CD14-positive monocyte (primary cell): ENCODE results near the gene TLR10. TPM values are rescaled to one million over a fixed set of nuclear protein-coding genes. Genes with fewer than 3 reads are reported as not detected.

Experiments
- DNase-seq, 3 donors: peaks; one replicate each; pipeline ENCODE4 v3.0.0-alpha.2; 2011 to 2022
- H2AFZ ChIP-seq: 2 replicates; pipeline ENCODE4 v1.6.0; 2012; ENCODE audit warnings: mild to moderate bottlenecking, low read depth, low read length, inconsistent platforms; ENCODE audit not compliant: insufficient read depth, poor library complexity, severe bottlenecking
- H3K27ac ChIP-seq, 2 donors: 1 replicate in 1 of 2; 2 replicates in 1 of 2; pipeline ENCODE4 v1.5.1; 2012 to 2013; ENCODE audit warnings: low read length in 2 of 2, control low read depth in 1 of 2, inconsistent platforms in 1 of 2, low read depth in 1 of 2, mild to moderate bottlenecking in 1 of 2
- H3K27me3 ChIP-seq, 2 donors: one replicate each; pipeline versions ENCODE4 v1.6.0 to v1.6.1; 2011 to 2013; ENCODE audit warnings: low read length in 2 of 2; ENCODE audit not compliant: control insufficient read depth in 2 of 2, insufficient read depth in 2 of 2
- H3K36me3 ChIP-seq, 2 donors: replicated peaks in 1 of 2; 1 replicate in 1 of 2; 2 replicates in 1 of 2; pipeline versions ENCODE4 v1.5.1 to v1.6.1; 2012 to 2013; ENCODE audit warnings: low read length in 2 of 2, control low read depth in 1 of 2, inconsistent platforms in 1 of 2, mild to moderate bottlenecking in 1 of 2; ENCODE audit not compliant: insufficient read depth in 2 of 2, control insufficient read depth in 1 of 2
- H3K4me1 ChIP-seq, 2 donors: 1 replicate in 1 of 2; 2 replicates in 1 of 2; pipeline versions ENCODE4 v1.5.1 to v1.6.1; 2012 to 2013; ENCODE audit warnings: low read length in 2 of 2, control low read depth in 1 of 2, inconsistent platforms in 1 of 2, mild to moderate bottlenecking in 1 of 2, moderate library complexity in 1 of 2; ENCODE audit not compliant: insufficient read depth in 2 of 2, control insufficient read depth in 1 of 2
- H3K4me2 ChIP-seq: replicated peaks from 2 replicates; pipeline ENCODE3; 2012; ENCODE audit warnings: low read length, moderate library complexity, mild to moderate bottlenecking; ENCODE audit not compliant: poor library complexity, severe bottlenecking; ENCODE audit errors: extremely low read depth
- H3K4me3 ChIP-seq, 3 experiments: fragments of 200-600 bp in 1 of 3; sonication (generic) in 1 of 3; replicated peaks in 1 of 3; 1 replicate in 2 of 3; 2 replicates in 1 of 3; pipeline ENCODE4 v1.5.1; 2011 to 2013; ENCODE audit warnings: low read length in 3 of 3, mild to moderate bottlenecking in 3 of 3, control low read depth in 2 of 3, low read depth in 2 of 3, inconsistent platforms in 1 of 3, moderate library complexity in 1 of 3
- H3K79me2 ChIP-seq: 2 replicates; pipeline ENCODE4 v1.6.0; 2012; ENCODE audit warnings: mild to moderate bottlenecking, control low read depth, inconsistent platforms, low read length, moderate library complexity; ENCODE audit not compliant: insufficient read depth
- H3K9ac ChIP-seq: 2 replicates; pipeline ENCODE4 v1.6.0; 2017; ENCODE audit warnings: low read length, mild to moderate bottlenecking; ENCODE audit not compliant: insufficient read depth, poor library complexity, severe bottlenecking
- H3K9me3 ChIP-seq, 2 donors: replicated peaks in 1 of 2; 1 replicate in 1 of 2; 2 replicates in 1 of 2; pipeline versions ENCODE4 v1.5.1 to v1.6.1; 2012 to 2013; ENCODE audit warnings: low read length in 2 of 2, control low read depth in 1 of 2; ENCODE audit not compliant: control insufficient read depth in 1 of 2, insufficient read depth in 1 of 2
- H4K20me1 ChIP-seq: 2 replicates; pipeline ENCODE4 v1.6.0; 2012; ENCODE audit warnings: mild to moderate bottlenecking, low read length, control low read depth, moderate library complexity; ENCODE audit not compliant: insufficient read depth
- H3K27ac Mint-ChIP-seq, 7 donors: one replicate each; pipeline ENCODE4 v1.8.0; 2020; ENCODE audit warnings: mild to moderate bottlenecking in 7 of 7, mixed read lengths in 7 of 7, moderate library complexity in 6 of 7, inconsistent platforms in 2 of 7
- H3K27me3 Mint-ChIP-seq, 3 donors: one replicate each; pipeline ENCODE4 v1.8.0; 2021 to 2022; ENCODE audit warnings: low read depth in 3 of 3, mild to moderate bottlenecking in 3 of 3, mixed read lengths in 3 of 3, moderate library complexity in 3 of 3, inconsistent platforms in 1 of 3
- H3K36me3 Mint-ChIP-seq, 2 donors: one replicate each; pipeline ENCODE4 v1.8.0; 2020; ENCODE audit warnings: mixed read lengths in 2 of 2, inconsistent platforms in 1 of 2, mild to moderate bottlenecking in 1 of 2
- H3K4me1 Mint-ChIP-seq: one replicate; pipeline ENCODE4 v1.8.0; 2020; ENCODE audit warnings: mild to moderate bottlenecking, mixed read lengths
- H3K4me3 Mint-ChIP-seq, 2 donors: one replicate each; pipeline ENCODE4 v1.8.0; 2020; ENCODE audit warnings: mild to moderate bottlenecking in 2 of 2, mixed read lengths in 2 of 2, moderate library complexity in 1 of 2
- H3K9me3 Mint-ChIP-seq, 7 donors: one replicate each; pipeline ENCODE4 v1.8.0; 2020 to 2022; ENCODE audit warnings: mixed read lengths in 7 of 7, mild to moderate bottlenecking in 6 of 7, moderate library complexity in 6 of 7, inconsistent platforms in 2 of 7
- WGBS: methylation state at CpG from one replicate; pipeline ENCODE4 v1.1.5; 2013; ENCODE audit warnings: missing lambda C conversion rate; ENCODE audit not compliant: insufficient coverage; 5-methylcytosine and 5-hydroxymethylcytosine counted together
- intact Hi-C, 2 donors: fragments of 100-400 bp; cut with micrococcal nuclease; formaldehyde crosslinking; loops; one replicate each; pipeline versions ENCODE4 v1.15.0 to v1.15.1; 2023
- polyA plus RNA-seq, 3 donors: library from polyadenylated mRNA; depleted of rRNA in 1 of 3; unstranded in 2 of 3; stranded (reverse) in 1 of 3; fragments of 300-500 nt in 2 of 3; fragments of >200 nt in 1 of 3; fragmentation: Illumina TruSeq in 2 of 3; gene quantifications; 1 replicate in 2 of 3; 2 replicates in 1 of 3; pipeline ENCODE4 v1.2.3, GENCODE V29; 2012 to 2021
- TF ChIP-seq, protein P1 (sequence below): fragments of 200-600 bp; IDR thresholded peaks from one replicate; pipeline ENCODE4 v1.8.0; 2022; ENCODE audit warnings: antibody characterized with exemption, mild to moderate bottlenecking

The TLR10 gene
- polyA plus RNA-seq, 3 donors = 1.1 to 1.2 (median 1.1) TPM

DNA sequence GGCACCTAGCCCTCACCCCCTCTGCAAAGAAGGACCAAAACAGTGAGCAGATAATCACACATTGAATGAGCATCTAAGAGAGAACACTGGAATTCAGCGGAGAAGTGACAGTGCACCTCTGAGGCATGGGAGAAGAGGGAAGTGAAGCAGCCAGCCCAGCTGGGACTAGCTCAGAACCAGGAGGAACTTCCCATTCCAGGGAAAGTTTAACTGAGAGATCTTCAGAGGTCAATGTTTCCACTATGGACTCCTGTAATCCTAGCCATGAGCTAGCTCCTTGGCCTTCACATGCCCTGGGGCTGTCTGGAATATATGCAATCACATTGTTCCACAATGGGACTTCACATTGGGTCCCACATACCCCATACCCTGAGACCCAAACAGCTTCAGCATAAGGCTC is 49.4 kb upstream of the TLR10 start:
- H3K27ac Mint-ChIP-seq = peak overlapping the region in 3 of 7 donors; percentile 31 to 67 (median 41)
- Histone ChIP-seq H3K79me2 (peaks cover 75% of the 10 kb centered on the region), H3K27ac (peak overlapping the region; percentile 7 to 16), H3K4me2 (no peak overlapping the region), H3K9ac (no peak overlapping the region), H3K4me3 (no peak overlapping the region), H3K27me3 (no peaks in the 10 kb centered on the region), H3K36me3 (peaks cover 29 to 49% of the 10 kb centered on the region in 2 donors), H3K4me1 (peaks cover 11 to 14% of the 10 kb centered on the region in 2 donors), H2AFZ (no peak overlapping the region), H4K20me1 (peaks cover 49% of the 10 kb centered on the region), H3K9me3 (peaks cover 8 to 16% of the 10 kb centered on the region in 2 donors)
- 100% methylated on average over 1 of the region's 1 CpG for WGBS
- H3K4me3 Mint-ChIP-seq = peak overlapping the region in 1 of 2 donors; percentile 36
- H3K36me3 Mint-ChIP-seq = peaks cover 53 to 75% of the 10 kb centered on the region in 2 donors
- peaks cover 10 to 29% (median 18%) of the 10 kb centered on the region in 7 donors for H3K9me3 Mint-ChIP-seq
- peaks cover 18% of the 10 kb centered on the region for H3K4me1 Mint-ChIP-seq
- intact Hi-C loops = no loop called here
- TF ChIP-seq, protein P1, sequence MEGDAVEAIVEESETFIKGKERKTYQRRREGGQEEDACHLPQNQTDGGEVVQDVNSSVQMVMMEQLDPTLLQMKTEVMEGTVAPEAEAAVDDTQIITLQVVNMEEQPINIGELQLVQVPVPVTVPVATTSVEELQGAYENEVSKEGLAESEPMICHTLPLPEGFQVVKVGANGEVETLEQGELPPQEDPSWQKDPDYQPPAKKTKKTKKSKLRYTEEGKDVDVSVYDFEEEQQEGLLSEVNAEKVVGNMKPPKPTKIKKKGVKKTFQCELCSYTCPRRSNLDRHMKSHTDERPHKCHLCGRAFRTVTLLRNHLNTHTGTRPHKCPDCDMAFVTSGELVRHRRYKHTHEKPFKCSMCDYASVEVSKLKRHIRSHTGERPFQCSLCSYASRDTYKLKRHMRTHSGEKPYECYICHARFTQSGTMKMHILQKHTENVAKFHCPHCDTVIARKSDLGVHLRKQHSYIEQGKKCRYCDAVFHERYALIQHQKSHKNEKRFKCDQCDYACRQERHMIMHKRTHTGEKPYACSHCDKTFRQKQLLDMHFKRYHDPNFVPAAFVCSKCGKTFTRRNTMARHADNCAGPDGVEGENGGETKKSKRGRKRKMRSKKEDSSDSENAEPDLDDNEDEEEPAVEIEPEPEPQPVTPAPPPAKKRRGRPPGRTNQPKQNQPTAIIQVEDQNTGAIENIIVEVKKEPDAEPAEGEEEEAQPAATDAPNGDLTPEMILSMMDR = no peak
- H3K27me3 Mint-ChIP-seq = peaks cover 0 to 2% (median 0%) of the 10 kb centered on the region in 3 donors
- DNase-seq = peak in 1 of 3 donors; percentile 16

DNA sequence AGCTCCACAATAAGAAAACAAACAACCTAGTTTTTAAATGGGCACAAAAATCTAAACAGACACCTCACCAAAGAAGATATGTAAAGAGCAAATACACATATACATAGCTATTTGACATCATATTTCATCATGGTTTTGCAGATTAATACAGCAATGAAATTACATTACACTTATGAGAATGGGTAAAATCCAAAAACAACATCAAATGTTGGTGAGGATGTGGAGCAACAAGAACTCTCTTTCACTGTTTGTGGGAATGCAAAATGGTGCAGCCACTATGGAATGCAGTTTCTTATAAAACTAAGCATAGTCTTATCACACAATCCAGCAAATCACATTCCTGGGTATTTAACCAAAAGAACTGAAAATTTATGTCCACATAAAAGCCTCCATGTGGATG is 48.9 kb upstream of the TLR10 start:
- no peak overlapping the region for H3K9ac ChIP-seq
- H2AFZ ChIP-seq = no peak overlapping the region
- peaks cover 50% of the 10 kb centered on the region for H4K20me1 ChIP-seq
- H3K36me3 Mint-ChIP-seq = peaks cover 54 to 75% of the 10 kb centered on the region in 2 donors
- intact Hi-C loops = no loop called here
- peaks cover 34 to 55% of the 10 kb centered on the region in 2 donors for H3K36me3 ChIP-seq
- H3K27me3 ChIP-seq = no peaks in the 10 kb centered on the region
- H3K27ac ChIP-seq = no peak overlapping the region
- no peak for DNase-seq
- H3K27ac Mint-ChIP-seq = no peak overlapping the region
- H3K4me1 Mint-ChIP-seq = peaks cover 18% of the 10 kb centered on the region
- no peak overlapping the region for H3K4me3 Mint-ChIP-seq
- peaks cover 7 to 16% of the 10 kb centered on the region in 2 donors for H3K9me3 ChIP-seq
- TF ChIP-seq, protein P1 = no peak
- H3K9me3 Mint-ChIP-seq = peaks cover 10 to 26% (median 15%) of the 10 kb centered on the region in 7 donors
- no peak overlapping the region for H3K4me2 ChIP-seq
- no peak overlapping the region for H3K4me3 ChIP-seq
- H3K4me1 ChIP-seq = peaks cover 11 to 14% of the 10 kb centered on the region in 2 donors
- H3K79me2 ChIP-seq = peaks cover 75% of the 10 kb centered on the region
- peaks cover 0 to 2% (median 0%) of the 10 kb centered on the region in 3 donors for H3K27me3 Mint-ChIP-seq
